Fibroblast of skin of abdomen (primary cell): ENCODE results near the gene TLE1.

Source experiments
- DNase-seq: peaks from one replicate; pipeline ENCODE4 v3.0.0-alpha.2; 2013

The TLE1 gene

GRCh38 chr9:81542118-81542889 is 147.0 kb downstream of the TLE1 start:
- DNase-seq, result no peak

- no peak for DNase-seq
Measured at GRCh38 chr9:81540142-81540710, 149.1 kb downstream of the TLE1 start.

DNA sequence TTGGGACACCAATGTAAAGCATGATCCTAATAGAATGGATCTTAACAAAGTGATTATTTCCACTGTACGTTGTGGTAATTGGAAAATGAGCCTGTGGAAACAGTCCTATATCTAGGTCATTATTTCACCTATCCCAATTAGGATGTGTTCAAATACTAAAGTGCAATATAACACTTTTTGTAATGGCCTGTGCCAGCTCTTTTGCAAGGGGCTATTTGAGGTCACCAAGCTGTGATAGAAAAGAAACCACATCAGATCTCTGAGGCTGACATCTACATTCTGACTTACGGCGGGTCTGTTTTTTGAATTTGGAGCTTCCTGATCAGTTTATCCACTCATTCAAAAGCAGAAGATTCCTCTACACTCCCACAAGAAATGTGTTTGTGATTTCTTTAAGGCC is 150.0 kb downstream of the TLE1 start:
- DNase-seq, result no peak

DNA sequence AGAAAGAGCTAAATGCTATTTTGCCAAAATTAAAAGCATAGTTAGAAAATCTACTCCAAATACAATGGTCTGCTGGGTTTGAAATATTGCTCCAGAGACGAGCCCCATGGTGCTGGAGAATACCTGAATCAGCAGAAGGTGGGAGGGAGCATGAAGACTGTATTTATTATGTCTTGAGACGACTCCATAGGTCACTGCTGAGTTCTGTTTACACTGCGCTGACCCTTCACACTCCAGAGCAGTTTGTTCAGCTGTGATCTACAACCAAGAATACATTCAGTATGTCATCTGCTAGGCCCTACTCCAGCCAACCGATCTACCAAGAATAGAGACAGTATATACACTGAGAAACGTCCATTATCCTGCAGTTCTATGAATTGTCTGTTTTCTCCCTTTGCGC is 150.5 kb downstream of the TLE1 start:
- DNase-seq, result no peak

DNA sequence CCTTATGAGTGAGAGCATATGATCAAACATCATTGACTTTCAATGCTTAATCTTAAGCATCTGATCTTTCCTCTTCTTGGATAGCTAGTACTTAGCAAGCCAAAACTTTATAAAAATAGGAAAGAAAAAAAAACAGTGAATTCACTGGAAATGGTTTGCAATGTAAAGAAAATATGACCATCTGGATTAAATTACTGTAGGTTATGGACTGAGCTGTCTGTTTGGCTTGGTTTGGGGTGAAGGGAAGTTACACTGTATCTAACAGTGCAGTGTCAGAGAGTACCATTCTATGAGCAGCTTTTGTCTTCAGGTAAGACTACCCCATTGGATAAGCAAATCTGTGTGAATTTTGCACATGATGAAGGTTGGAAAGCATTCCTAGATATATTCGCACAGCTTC is 151.4 kb downstream of the TLE1 start:
- DNase-seq, result peak; percentile 76

GRCh38 chr9:81536242-81537025 is 152.9 kb downstream of the TLE1 start:
- DNase-seq, result no peak

DNA sequence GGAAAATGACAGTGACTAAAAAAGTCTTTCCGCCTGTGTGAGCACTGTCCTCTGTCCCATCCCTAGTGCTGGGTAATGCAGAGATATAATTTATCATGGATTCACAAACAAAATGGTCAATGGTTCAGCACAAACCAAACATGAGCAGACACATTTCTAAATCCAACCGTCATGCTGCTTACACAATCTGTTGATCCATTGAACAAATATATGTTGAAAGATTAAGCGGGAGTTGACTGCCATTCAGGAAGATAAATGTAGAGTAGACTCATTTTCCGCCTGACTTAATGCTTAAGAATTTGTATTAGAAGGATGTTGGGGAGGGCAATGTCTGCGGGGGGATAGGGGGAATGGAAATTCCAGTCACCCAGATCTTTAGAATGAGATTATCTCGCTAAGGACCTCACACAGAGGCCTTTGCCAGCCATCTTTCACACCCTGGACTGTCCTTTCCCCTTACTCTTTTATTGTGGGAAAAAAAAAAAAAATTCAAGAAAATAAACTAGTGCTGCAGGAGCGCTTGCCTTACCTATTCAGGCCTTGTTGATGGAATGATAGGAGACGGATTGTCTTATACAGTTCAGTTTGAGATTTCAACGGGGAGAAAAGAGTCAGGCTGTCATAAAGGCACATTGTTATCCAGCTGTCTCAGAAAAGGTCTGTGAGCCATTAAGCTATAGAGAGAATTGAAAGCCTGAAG is 153.7 kb downstream of the TLE1 start:
- peak; percentile 77 for DNase-seq

DNA sequence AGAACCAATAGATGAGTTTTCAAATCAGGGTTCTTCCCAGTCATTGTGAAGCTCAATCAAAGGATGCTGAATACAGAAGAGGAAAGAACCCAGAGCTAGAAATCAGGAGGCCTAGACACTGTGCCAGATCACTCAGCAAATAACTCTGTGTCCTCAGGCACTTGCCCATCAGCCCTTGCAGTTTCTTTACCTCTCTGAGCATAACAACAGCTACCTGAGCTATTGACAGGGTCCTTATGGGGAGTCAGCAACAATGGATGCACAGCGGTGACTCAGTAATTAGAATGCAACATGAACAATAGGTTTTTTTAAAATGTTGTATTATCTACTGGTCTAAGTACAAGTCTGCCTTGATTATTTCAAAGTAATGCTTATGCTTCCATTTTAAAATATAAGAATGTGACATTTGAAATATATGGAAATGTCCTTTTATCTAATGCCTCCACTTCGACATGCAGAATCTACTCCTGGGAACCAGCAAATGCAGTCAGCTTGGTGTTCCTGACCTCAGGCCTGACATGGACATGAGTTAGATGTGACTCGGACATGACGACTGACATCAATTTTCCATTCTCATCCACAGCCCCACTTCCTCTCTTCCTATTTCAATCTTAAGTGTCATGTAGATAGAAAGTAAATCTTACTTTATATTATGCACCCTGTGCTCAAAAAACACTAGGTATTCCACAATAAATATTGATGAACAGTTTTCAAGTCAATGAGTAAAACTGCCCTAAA is 155.0 kb downstream of the TLE1 start:
- DNase-seq, result peak; percentile 2
